GM21367 (cell line): Measurements from ENCODE around the gene ADRA2A.

Experiments
- ATAC-seq: cut with Tn5 transposase; IDR thresholded peaks from one replicate; pipeline ENCODE4 v1.9.1; 2021; ENCODE audit not compliant: unreplicated experiment

ADRA2A gene

DNA sequence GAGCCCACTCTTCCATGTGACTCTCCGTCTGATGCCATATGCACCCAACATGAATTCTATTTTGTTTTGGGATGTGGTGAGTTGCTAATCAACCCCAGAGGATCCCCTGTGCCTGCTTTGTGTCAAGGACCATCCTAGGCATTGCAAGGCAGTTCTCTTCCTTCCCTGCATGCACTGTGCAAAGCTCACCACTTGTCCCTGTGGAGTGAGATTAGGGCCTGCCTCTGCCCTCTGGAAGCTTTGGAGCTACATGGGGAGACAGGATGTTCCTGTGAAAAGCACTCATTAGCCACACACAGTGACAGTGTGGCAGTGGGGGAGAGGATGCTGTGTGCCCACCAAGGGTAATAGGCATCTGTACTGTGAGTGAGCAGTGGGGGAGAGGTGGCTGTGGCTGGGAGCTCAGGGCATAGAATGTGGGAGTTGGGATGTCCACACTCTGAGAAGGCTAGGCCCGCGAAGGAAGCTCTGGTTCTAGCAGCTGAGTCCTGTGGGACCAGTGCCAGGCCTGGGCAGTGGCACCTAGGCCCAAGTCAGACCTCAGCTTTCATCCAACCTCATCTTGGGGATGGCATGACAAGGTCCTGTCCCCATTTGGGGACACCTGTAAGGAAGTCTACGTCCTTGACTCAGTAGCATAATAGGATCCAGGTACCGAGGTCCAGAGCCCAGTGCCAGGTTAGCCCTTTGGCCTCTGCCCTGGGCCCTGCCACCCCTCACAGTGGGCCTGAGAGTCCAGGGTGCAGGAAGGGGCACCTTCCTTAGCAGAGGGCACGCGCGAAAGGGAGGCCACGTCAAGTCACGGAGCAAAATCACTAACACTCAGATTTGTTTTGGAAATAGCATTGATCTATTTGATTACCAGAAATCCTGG is 6.6 kb downstream of the ADRA2A start:
- ATAC-seq: no peak

DNA sequence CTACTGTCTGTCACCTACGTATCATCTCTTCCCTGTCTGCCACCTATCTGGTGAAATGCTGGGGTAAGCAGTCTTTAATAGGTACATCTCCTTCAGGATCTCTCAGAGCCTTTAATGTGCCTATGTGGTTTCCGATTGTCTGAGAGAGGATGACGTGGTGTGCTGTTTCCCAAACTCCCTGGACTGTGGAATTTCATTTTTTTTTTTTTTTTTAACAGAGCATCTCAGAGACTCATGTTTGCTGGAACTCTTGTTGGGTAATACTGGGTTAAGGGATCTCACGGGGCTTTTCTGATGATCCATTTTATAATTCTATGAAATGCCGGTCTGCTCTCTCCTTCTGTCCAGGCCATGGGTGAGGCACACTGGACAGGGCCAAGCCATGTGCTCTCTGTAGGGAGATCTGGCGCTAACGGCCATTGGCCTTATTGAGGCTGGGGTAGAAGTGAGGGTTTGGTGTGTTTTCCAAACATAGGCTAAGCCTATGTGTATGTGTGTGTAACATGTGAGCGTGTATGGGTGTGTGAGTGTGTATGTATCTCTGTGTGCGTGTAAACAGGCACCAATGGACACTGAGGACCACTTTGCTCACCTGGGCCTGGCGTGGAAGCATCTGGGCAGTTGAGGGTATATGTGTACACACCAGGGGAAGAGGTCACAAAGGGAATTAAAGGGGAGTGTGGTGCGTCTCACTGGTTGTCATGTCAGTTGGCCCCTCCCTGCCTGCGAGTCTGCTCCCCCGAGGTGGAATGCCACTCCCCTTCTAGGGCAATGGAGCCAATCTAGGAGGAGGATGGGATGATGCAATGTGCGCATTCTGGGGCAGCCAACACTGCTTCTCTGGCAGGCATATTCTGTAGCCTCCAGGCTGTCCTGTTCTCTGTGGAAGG is 7.8 kb downstream of the ADRA2A start:
- ATAC-seq: no peak

- no peak for ATAC-seq
Measured at GRCh38 chr10:111085690-111086353, 9.0 kb downstream of the ADRA2A start.

DNA sequence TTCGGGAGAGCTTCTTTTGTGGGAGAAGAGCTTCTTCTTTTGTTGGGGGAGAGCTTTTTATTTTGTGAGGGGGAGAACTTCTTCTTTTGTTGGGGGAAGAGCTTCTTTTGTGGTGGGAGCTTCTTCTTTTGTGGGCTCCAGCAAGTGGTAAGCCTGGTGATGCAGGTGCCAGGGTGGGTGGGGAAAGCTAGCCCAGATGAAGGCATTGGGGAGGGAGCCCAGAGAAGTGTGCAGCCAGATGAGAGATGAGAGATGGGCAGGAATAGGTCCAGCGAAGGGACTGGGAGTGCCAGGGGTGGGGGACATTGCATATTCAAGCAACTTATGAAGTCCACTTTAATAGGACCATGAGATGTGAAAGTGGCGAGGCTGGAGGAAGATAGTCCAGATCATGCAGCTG is 9.7 kb downstream of the ADRA2A start:
- no peak for ATAC-seq

- ATAC-seq: no peak
Measured at GRCh38 chr10:111087331-111087756, 10.5 kb downstream of the ADRA2A start.

- no peak for ATAC-seq
Measured at GRCh38 chr10:111087968-111088505, 11.2 kb downstream of the ADRA2A start.

DNA sequence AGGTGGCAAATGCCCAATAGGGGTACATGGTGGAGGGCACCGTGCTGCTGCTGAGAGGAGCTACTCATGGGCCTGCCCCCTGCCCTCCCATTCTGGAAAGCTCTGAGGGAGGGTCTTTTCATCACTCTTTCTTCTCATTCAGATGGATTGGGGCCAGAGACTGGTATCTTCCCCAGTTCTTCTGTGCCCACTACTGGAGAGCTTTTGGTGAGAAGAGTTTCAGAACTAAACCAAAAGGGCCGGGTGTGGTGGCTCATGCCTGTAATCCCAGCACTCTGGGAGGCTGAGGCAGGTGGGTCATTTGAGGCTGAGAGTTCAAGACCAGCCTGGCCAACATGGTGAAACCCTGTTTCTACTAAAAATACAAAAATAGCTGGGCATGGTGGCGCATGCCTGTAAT is 12.5 kb downstream of the ADRA2A start:
- ATAC-seq: no peak

GRCh38 chr10:111091833-111092232 is 15.0 kb downstream of the ADRA2A start:
- ATAC-seq: no peak

GRCh38 chr10:111093741-111094380 is 17.0 kb downstream of the ADRA2A start:
- no peak for ATAC-seq

DNA sequence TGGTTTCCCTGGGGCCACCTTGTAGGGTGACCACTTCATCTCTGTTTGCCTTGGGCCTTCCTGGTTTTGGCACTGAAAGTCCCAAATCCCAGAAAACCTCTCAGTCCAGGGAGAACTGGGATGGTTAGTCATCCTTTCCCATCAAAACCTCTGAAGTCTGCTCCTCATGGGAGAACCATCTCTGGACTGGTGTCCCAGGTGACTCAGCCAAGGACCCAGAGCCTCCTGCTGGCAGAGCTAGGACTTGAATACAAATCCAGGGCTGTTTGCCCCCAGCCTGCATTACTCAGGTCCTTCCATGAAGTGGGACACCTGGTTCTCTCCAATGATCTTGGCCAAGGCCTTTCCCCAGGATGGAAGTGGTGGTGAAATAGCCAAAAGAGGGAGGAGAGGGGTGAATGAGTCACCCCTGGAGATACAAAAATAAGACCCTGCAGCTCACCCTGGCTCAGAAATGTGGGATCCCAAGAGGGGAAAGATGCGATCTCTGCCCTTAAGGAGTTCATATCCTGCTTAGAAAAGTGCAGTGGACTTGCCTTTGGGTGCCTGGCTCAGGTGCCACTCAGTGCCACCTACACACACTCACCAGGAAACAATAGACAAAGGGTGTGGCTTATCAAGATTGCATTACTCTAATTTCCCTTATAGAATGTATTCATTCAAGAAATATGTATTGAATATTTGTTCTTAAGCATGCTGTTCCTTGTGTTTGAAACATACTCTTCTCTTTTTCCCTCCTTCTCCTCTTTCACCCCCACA is 22.0 kb downstream of the ADRA2A start:
- no peak for ATAC-seq

- ATAC-seq: no peak
Measured at GRCh38 chr10:111100198-111100597, 23.4 kb downstream of the ADRA2A start.

DNA sequence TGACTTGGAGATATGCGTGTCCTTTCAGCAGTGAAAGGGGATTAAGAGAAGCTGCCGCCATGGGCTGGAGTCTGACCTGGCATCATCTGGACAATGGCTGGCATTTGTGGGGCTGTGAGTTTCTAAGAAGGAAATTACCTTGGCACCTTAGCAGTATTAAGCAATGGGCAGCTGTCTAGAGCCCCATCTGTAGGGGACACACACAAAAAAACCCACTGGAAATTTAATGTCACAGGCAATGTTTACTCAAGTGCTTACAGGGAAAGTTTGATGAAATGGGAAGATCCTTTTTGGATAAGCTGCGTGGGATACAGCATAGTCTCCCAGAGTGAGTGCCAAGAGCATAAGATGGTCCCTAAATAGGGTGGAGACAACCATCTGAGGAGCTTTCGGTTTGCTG is 25.0 kb downstream of the ADRA2A start:
- no peak for ATAC-seq

DNA sequence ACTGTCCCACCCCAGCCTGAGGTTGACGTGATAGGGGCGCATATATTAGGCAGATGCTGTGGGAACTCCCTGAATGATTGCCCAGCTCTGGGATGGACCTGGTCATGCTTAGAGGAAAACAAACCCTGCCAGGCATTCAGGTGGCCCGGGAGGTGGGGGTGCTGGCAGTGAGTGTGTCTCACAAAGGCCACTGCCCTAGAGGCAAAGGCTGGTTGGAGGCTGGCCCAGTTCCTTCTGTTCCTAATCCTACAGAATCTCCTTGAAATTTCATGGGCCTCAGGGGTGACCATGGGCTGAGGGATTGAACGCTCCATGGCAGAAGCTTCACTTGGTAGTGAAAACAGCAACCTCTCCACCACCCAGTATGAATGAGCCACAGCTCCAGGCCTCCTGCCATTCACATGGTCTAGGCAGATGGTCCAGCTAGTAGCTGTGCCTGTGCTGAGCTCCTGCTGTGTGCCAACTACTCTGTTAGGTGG is 25.6 kb downstream of the ADRA2A start:
- no peak for ATAC-seq

GRCh38 chr10:111103196-111103840 is 26.5 kb downstream of the ADRA2A start:
- ATAC-seq: no peak

DNA sequence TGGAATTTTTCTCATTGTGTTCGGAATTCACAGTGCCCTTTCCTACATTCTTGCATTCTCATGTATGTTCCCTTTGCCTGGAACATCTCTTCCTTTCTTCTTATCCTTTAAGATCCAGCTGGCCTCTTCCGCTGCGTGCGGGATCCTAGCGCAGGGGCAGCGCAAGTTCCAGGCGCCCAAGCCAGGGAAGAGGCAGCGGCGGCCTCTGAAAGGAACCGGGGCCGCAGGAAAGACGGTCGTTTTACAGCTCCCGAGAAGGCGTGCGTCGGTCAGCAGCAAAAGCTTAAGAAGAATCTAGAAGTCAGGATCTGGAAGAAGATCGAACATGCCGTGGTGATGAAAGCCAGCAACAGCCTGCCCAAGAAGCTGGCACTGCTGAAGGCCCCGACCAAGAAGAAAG is 28.0 kb downstream of the ADRA2A start:
- no peak for ATAC-seq

DNA sequence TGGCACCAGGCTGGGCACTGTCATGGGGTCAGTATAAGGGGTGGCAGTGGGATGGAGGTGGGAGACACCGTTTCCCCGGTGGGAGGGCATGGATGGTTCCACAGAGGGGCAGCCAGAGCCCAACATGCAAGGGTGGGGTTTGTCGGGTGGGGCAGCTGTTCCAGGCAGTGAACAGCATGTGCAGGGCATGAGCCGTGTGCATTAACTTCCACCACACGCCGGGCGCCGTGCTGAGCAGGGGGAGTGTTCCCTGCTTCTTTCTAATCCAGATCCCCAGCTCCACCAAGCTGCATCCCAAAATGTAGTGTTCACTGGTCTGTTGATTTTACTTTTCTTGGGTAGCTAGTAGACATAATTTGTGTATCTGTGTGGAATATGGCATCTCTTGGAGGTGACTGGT is 29.3 kb downstream of the ADRA2A start:
- no peak for ATAC-seq

GRCh38 chr10:111107023-111107422 is 30.2 kb downstream of the ADRA2A start:
- ATAC-seq: no peak

DNA sequence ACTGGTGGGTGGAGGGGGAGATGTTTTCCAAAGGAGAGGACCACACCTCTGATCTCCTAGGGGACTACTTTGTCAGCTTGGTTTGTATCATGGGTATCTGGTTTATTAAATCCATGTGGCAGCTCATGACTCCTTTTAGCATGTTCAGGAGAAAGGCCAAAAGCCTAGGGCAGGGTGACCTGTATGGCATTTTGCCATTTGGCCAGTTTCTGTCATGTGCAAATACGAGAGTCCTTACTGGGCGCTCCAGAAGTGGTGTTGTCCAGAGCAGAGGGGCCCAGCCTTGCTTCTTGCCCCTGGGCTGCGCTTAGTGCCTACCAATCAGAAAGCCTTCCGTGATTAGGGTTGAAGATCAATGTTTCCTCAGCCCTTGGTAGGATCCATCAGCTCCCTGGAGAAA is 31.0 kb downstream of the ADRA2A start:
- no peak for ATAC-seq

DNA sequence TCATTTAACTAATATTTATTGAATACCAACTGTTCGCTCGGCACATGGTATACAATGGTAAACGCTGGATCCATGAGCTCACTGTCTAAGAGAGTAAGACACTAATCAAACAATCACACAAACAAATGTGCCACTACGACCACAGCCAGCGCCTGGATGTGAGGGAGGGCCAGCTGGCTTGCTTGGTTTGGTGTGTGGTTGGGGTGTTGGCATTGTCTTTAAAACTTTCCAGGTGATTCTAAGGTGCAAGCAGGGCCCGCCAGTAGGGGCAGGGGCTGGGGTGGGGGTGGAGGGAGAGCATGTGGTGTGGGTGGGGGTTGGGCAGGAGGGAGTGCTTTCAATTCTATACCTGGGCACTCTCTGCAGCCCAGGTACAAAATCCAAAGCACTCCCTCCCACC is 31.6 kb downstream of the ADRA2A start:
- no peak for ATAC-seq
